ENCODE results near the gene FXR1. TPM values are rescaled to one million over a fixed set of nuclear protein-coding genes. Genes with fewer than 3 reads are reported as not detected.

The FXR1 gene
- total RNA-seq, 4 donors from 2014 or later, result 94.8 to 112 (median 106) TPM

DNA sequence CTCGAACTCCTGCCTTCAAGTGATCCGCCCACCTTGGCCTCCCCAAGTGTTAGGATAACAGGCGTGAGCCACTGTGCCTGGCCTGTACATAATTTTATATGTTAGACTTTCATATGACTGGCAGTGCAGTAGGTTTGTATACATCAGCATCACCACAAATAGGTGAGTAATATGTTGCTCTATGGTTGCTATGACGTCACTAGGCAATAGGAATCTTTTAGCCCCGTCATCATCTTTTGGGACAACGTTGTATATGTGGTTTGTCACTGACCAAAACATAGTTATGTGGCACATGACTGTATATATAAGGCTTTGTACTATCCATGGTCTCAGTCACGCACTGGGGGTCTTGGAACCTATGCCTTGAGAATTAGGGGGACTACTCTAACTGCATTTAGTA lies 94.1 kb downstream of the FXR1 start:
- ATAC-seq (ENCODE audit: low FRiP score), result no peak
- no peak for TF ChIP-seq CTCF (IDR thresholded peaks at IDR 0.05)
- no peak for DNase-seq (ENCODE audit: low spot score)

GRCh38 chr3:181007262-181007661 lies 94.8 kb downstream of the FXR1 start:
- no peak for TF ChIP-seq CTCF (IDR thresholded peaks at IDR 0.05)
- ATAC-seq (ENCODE audit: low FRiP score), result no peak
- no peak for DNase-seq (ENCODE audit: low spot score)

- no peak for TF ChIP-seq CTCF (IDR thresholded peaks at IDR 0.05)
- no peak for ATAC-seq (ENCODE audit: low FRiP score)
- DNase-seq (ENCODE audit: low spot score), result no peak
Measured at GRCh38 chr3:181008796-181009195, 96.3 kb downstream of the FXR1 start.

DNA sequence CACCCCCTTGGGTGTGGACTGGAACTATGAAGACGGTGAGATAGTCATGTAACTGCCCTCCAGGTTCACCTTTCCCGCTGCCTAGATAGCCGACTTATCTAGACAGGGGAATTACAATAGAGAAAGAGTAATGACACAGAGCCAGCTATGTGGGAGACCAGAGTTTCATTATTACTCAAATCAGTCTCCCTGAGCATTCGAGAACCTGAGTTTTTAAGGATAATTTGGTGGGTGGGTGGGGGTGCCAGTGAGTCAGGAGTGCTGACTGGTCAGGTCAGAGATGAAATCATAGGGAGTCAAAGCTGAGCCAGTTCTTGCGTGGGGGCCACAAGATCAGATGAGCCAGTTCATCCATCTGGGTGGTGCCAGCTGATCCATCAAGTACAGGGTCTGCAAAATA lies 96.8 kb downstream of the FXR1 start:
- no peak for TF ChIP-seq CTCF (IDR thresholded peaks at IDR 0.05)
- DNase-seq (ENCODE audit: low spot score) (no peak), ATAC-seq (ENCODE audit: low FRiP score) (no peak)

GRCh38 chr3:181017690-181018089 lies 105.2 kb downstream of the FXR1 start:
- DNase-seq (ENCODE audit: low spot score) (no peak), ATAC-seq (ENCODE audit: low FRiP score) (no peak)
- no peak for TF ChIP-seq CTCF (IDR thresholded peaks at IDR 0.05)

GRCh38 chr3:181025204-181025603 lies 112.7 kb downstream of the FXR1 start:
- DNase-seq (ENCODE audit: low spot score), result no peak
- TF ChIP-seq CTCF (IDR thresholded peaks at IDR 0.05), result no peak
- ATAC-seq (ENCODE audit: low FRiP score), result no peak

- no peak for DNase-seq (ENCODE audit: low spot score)
- no peak for ATAC-seq (ENCODE audit: low FRiP score)
- TF ChIP-seq CTCF (IDR thresholded peaks at IDR 0.05), result no peak
Measured at GRCh38 chr3:181030948-181031347, 118.5 kb downstream of the FXR1 start.

Other genes starting within 250 kb of the FXR1 start
- gene CCDC39, start 233.2 kb upstream of the FXR1 start, total RNA-seq, result 1 to 10 TPM in 1 of 4 donors, under 1 TPM in 2, not detected in 1; 0.28 to 1.2 (median 0.38) TPM
- gene DNAJC19, start 77.1 kb downstream of the FXR1 start, total RNA-seq, result 10 to 100 TPM; 19.5 to 32.9 (median 29.6) TPM